HEK293T (cell line): Measurements from ENCODE around the gene MAGOH.

Experiments used
- ELF4 ChIP-seq: fragments of 450-650 bp; IDR thresholded peaks from 2 replicates; pipeline ENCODE4 v1.6.1; 2017; ENCODE audit warnings: antibody characterized with exemption
- FOXA1 ChIP-seq: fragments of 450-650 bp; IDR thresholded peaks from 2 replicates; pipeline ENCODE4 v1.6.1; 2016; ENCODE audit warnings: mild to moderate bottlenecking
- FOXK2 ChIP-seq: fragments of 450-650 bp; IDR thresholded peaks from 2 replicates; pipeline ENCODE4 v1.6.1; 2016; ENCODE audit warnings: mild to moderate bottlenecking
- HDGF ChIP-seq: fragments of 450-650 bp; IDR thresholded peaks from 2 replicates; pipeline ENCODE4 v1.6.1; 2017; ENCODE audit warnings: antibody characterized with exemption, borderline replicate concordance
- NFRKB ChIP-seq: fragments of 450-650 bp; IDR thresholded peaks from 2 replicates; pipeline ENCODE4 v1.6.1; 2016; ENCODE audit warnings: mild to moderate bottlenecking, moderate library complexity
- SP1 ChIP-seq: fragments of 450-650 bp; IDR thresholded peaks from 2 replicates; pipeline ENCODE4 v1.6.1; 2017
- SUZ12 ChIP-seq: fragments of 450-650 bp; IDR thresholded peaks from 2 replicates; pipeline ENCODE4 v1.6.1; 2016; ENCODE audit warnings: mild to moderate bottlenecking
- TARDBP ChIP-seq: fragments of 450-650 bp; IDR thresholded peaks from 2 replicates; pipeline ENCODE4 v1.6.1; 2016
- ZNF384 ChIP-seq: fragments of 450-650 bp; IDR thresholded peaks from 2 replicates; pipeline ENCODE4 v1.6.1; 2016
- TF ChIP-seq, protein P1 (sequence below): fragments of 450-650 bp; IDR thresholded peaks from 2 replicates; pipeline ENCODE4 v1.6.1; 2016

DNA sequence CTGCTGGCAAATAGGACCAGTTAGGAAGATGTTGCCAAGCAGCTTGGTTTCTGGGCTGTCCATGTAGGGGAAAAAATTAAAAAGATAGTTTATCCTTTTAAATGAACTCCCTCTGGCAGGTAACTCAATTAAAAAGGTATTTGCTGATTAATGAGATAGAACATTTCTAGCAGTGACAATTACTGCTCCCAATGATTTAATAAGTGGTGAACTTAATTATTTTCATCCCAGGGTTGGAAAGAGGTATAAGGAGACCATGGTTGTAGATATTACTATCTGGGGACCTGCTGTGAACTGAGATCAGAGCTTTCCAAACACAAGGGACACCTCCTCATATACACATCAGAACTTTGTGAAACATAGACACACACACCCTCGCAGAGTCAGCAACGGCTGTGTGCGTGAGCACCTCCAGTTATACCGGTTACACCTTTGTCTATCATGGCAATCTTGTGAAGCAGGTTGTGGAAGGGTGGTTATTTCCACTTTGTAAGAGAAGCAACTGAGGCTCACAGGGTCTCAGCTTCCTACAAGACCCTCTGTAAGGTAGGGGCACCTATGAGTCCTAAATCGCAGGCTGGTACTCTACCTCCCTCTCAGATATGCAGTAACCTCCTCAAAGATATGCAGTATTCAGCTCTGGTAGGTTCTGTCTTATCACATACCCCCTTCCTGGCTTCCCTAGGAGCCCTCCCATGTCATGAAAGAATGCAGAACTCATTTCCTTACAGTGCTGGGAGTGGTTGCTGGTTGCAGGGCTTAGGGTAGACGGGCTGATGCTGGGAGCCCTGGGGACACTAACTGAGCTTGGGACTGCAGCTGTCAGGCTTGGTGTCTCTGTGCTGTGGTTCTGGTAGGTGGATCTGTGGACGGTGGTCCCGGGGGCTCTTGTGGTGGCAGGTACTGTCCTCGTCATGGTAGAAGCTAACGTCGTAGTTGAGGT, 18.5 kb upstream of the MAGOH start:
- TF ChIP-seq HDGF (no peak), SP1 (no peak), NFRKB (no peak), ZNF384 (no peak), ELF4 (no peak), FOXA1 (no peak), SUZ12 (no peak), FOXK2 (no peak), TARDBP (no peak)
- TF ChIP-seq, protein P1, sequence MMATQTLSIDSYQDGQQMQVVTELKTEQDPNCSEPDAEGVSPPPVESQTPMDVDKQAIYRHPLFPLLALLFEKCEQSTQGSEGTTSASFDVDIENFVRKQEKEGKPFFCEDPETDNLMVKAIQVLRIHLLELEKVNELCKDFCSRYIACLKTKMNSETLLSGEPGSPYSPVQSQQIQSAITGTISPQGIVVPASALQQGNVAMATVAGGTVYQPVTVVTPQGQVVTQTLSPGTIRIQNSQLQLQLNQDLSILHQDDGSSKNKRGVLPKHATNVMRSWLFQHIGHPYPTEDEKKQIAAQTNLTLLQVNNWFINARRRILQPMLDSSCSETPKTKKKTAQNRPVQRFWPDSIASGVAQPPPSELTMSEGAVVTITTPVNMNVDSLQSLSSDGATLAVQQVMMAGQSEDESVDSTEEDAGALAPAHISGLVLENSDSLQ, result no peak
